Upper lobe of left lung (tissue), 6 donors: ENCODE measurements around the gene UNC80. TPM values are rescaled to one million over a fixed set of nuclear protein-coding genes. Genes with fewer than 3 reads are reported as not detected.

Source experiments
- ATAC-seq, 2 donors: fragments of 200-7000 bp; cut with Tn5 transposase; one replicate each; pipeline ENCODE4 v1.9.1; 2022; ENCODE audit warnings: mild to moderate bottlenecking in 2 of 2, moderate library complexity in 2 of 2; ENCODE audit not compliant: low FRiP score in 2 of 2
- DNase-seq, 2 donors: peaks; one replicate each; pipeline ENCODE4 v3.0.0-alpha.2; 2019 to 2020
- H3K27ac ChIP-seq, 4 donors: fragments of 200-600 bp; sonication (generic); one replicate each; pipeline ENCODE4 v1.5.1; 2016 to 2019
- H3K27me3 ChIP-seq, 4 donors: fragments of 200-600 bp; sonication (generic); one replicate each; pipeline ENCODE4 v1.5.1; 2017 to 2019
- H3K36me3 ChIP-seq, 4 donors: fragments of 200-600 bp; sonication (generic); one replicate each; pipeline ENCODE4 v1.5.1; 2016 to 2019
- H3K4me1 ChIP-seq, 4 donors: fragments of 200-600 bp; sonication (generic); one replicate each; pipeline ENCODE4 v1.5.1; 2018 to 2019
- H3K4me3 ChIP-seq, 4 donors: fragments of 200-600 bp; sonication (generic); one replicate each; pipeline ENCODE4 v1.5.1; 2017 to 2019; ENCODE audit warnings: mild to moderate bottlenecking in 2 of 4, moderate library complexity in 1 of 4
- H3K9me3 ChIP-seq, 4 donors: fragments of 200-600 bp; sonication (generic); one replicate each; pipeline ENCODE4 v1.5.1; 2018 to 2019
- EP300 ChIP-seq, 4 donors: sonication (generic); formaldehyde crosslinking; IDR thresholded peaks; one replicate each; pipeline ENCODE4 v1.5.1; 2017; ENCODE audit warnings: antibody characterized with exemption in 4 of 4, control low read depth in 2 of 4
- POLR2A ChIP-seq, 4 donors: fragments of 450-650 bp; IDR thresholded peaks; one replicate each; pipeline ENCODE4 v1.5.1; 2016 to 2017; ENCODE audit warnings: antibody characterized with exemption in 4 of 4, mild to moderate bottlenecking in 2 of 4
- POLR2AphosphoS5 ChIP-seq, 2 donors: sonication (generic); formaldehyde crosslinking; IDR thresholded peaks; one replicate each; pipeline ENCODE4 v1.5.1; 2017; ENCODE audit warnings: antibody characterized with exemption in 2 of 2
- WGBS, 2 donors: methylation state at CpG; one replicate each; pipeline ENCODE4 v1.1.5; 2017 to 2018; 5-methylcytosine and 5-hydroxymethylcytosine counted together
- total RNA-seq, 6 donors: library from RNA; depleted of rRNA in 4 of 6; stranded (reverse); fragments of >200 nt in 4 of 6; gene quantifications; one replicate each; pipeline versions ENCODE4 v1.1.0 to v1.2.1, GENCODE V29; 2016 to 2021
- TF ChIP-seq, protein P1 (sequence below), 6 experiments: fragments of 450-650 bp in 4 of 6; fragments of 200-600 bp in 2 of 6; sonication (generic) in 2 of 6; IDR thresholded peaks; one replicate each; pipeline ENCODE4 v1.5.1; 2016 to 2019; ENCODE audit warnings: antibody characterized with exemption in 6 of 6
- donor health status: DM: no; HTN: no; CAD: no; lungs with moderate emphysema.
- donor health status: DM: no; HTN: yes; CAD: no; lungs with severe emphysema.

Gene UNC80
- total RNA-seq, 6 donors from 2014 or later: under 0.01 to 0.39 (median 0.13) TPM; not detected in 1

DNA sequence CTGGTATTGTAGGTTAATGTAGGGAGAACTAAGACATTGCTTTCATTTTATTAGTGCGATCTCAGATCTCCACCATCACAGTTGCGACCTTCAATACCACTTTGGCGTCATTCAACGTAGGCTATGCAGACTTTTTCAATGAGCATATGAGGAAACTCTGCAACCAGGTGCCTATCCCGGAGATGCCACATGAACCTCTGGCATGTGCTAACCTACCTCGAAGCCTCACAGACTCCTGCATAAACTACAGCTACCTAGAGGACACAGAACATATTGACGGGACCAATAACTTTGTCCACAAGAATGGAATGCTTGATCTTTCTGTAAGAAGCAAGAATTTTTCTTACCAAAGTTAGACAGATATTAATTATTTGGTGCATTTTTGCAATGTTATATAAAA is 47.3 kb downstream of the UNC80 start:
- no peaks in the 10 kb centered on the region for H3K9me3 ChIP-seq
- DNase-seq (no peak), ATAC-seq (no peak)
- WGBS, 2 donors: 94 to 96% methylated on average over 7 of the region's 7 CpGs
- no peaks in the 10 kb centered on the region for H3K27me3 ChIP-seq
- no peaks in the 10 kb centered on the region for H3K4me1 ChIP-seq
- no peak overlapping the region for H3K4me3 ChIP-seq
- no peak overlapping the region for H3K27ac ChIP-seq
- no peaks in the 10 kb centered on the region for H3K36me3 ChIP-seq
- TF ChIP-seq, protein P1, sequence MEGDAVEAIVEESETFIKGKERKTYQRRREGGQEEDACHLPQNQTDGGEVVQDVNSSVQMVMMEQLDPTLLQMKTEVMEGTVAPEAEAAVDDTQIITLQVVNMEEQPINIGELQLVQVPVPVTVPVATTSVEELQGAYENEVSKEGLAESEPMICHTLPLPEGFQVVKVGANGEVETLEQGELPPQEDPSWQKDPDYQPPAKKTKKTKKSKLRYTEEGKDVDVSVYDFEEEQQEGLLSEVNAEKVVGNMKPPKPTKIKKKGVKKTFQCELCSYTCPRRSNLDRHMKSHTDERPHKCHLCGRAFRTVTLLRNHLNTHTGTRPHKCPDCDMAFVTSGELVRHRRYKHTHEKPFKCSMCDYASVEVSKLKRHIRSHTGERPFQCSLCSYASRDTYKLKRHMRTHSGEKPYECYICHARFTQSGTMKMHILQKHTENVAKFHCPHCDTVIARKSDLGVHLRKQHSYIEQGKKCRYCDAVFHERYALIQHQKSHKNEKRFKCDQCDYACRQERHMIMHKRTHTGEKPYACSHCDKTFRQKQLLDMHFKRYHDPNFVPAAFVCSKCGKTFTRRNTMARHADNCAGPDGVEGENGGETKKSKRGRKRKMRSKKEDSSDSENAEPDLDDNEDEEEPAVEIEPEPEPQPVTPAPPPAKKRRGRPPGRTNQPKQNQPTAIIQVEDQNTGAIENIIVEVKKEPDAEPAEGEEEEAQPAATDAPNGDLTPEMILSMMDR (IDR thresholded peaks at IDR 0.05): no peak
- TF ChIP-seq EP300 (IDR thresholded peaks at IDR 0.05): no peak
- no peak for TF ChIP-seq POLR2AphosphoS5 (IDR thresholded peaks at IDR 0.05)
- no peak for TF ChIP-seq POLR2A (IDR thresholded peaks at IDR 0.05)

DNA sequence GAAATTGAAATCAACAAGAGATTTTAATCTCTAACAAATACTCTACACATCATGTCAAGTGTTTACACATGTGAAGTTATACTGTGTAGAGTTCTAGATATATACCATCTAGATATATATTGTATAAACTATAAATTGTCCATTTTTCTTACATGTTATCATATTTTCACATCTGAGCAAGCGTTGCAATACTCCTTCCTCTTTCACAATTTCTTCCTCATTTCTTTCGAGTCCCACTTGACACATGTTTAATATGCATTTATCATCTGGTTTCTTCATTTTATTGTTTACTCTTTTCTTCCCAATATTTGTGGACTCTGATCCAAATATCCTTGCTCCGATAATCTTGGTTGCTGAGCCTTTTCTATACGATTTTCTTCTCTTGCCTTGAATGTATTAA is 50.2 kb downstream of the UNC80 start:
- Histone ChIP-seq H3K27ac (no peak overlapping the region), H3K4me1 (no peaks in the 10 kb centered on the region), H3K9me3 (no peaks in the 10 kb centered on the region), H3K27me3 (no peaks in the 10 kb centered on the region), H3K4me3 (no peak overlapping the region), H3K36me3 (no peaks in the 10 kb centered on the region)
- ATAC-seq (no peak), DNase-seq (no peak)
- 62 to 64% methylated on average over 4 of the region's 4 CpGs for WGBS, 2 donors
- TF ChIP-seq, protein P1 (IDR thresholded peaks at IDR 0.05): no peak
- no peak for TF ChIP-seq POLR2AphosphoS5 (IDR thresholded peaks at IDR 0.05)
- no peak for TF ChIP-seq EP300 (IDR thresholded peaks at IDR 0.05)
- no peak for TF ChIP-seq POLR2A (IDR thresholded peaks at IDR 0.05)

DNA sequence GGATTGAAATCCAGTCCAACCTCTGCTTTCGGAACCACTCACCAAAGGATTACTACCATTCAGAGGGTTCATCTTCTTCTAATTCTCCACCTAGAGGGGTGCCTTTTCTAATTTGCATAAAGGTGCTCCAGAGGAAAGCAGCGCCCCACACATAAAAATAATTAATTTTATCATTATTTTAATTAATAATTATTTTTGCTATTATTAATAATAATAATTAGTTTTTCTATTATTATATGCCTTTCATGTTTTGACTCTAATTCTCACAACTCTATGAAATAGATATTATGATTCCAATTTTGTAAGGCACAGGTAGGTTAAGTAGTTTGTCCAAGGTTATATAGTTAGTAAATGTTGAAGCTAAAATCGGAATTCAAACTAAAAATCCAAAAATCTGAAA is 51.9 kb downstream of the UNC80 start:
- DNase-seq (no peak), ATAC-seq (no peak)
- Histone ChIP-seq H3K9me3 (no peaks in the 10 kb centered on the region), H3K36me3 (no peaks in the 10 kb centered on the region), H3K4me3 (no peak overlapping the region), H3K27ac (no peak overlapping the region), H3K4me1 (no peaks in the 10 kb centered on the region), H3K27me3 (no peaks in the 10 kb centered on the region)
- 91 to 96% methylated on average over 3 of the region's 3 CpGs for WGBS, 2 donors
- TF ChIP-seq, protein P1 (IDR thresholded peaks at IDR 0.05): no peak
- TF ChIP-seq POLR2A (IDR thresholded peaks at IDR 0.05) (no peak), EP300 (IDR thresholded peaks at IDR 0.05) (no peak), POLR2AphosphoS5 (IDR thresholded peaks at IDR 0.05) (no peak)

DNA sequence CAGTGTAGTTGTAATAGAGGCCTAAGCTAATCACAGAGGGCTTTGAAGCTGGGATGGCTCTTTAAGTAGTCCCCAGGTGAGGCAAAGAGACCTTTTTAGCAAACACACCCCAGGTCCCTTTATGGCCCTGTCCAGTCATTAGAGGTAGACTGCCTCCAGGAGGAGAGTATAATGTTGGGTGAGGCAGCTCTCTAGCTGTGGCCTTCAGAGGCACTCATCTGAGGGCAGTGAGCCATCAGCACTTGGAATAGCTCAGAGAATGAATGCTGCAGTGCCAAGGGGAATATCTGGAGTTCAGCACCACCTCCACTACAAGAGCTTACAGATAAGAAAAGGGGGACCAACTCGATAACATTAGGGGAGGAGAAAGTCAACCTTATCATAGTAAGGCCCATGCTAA is 52.8 kb downstream of the UNC80 start:
- ATAC-seq: no peak
- no peak for DNase-seq

More for the DNA sequence above, 52.8 kb downstream of the UNC80 start:
- no peaks in the 10 kb centered on the region for H3K27me3 ChIP-seq
- no peak overlapping the region for H3K27ac ChIP-seq
- no peak overlapping the region for H3K4me3 ChIP-seq
- 55 to 75% methylated on average over 1 of the region's 1 CpG for WGBS, 2 donors
- no peaks in the 10 kb centered on the region for H3K36me3 ChIP-seq
- TF ChIP-seq EP300 (IDR thresholded peaks at IDR 0.05): no peak
- TF ChIP-seq, protein P1 (IDR thresholded peaks at IDR 0.05): no peak
- TF ChIP-seq POLR2A (IDR thresholded peaks at IDR 0.05): no peak
- TF ChIP-seq POLR2AphosphoS5 (IDR thresholded peaks at IDR 0.05): no peak
- H3K9me3 ChIP-seq: no peaks in the 10 kb centered on the region
- no peaks in the 10 kb centered on the region for H3K4me1 ChIP-seq
